SK-N-SH (cell line): ENCODE results near the gene GTPBP4.

ENCODE experiments used
- TAF1 ChIP-seq: IDR thresholded peaks from 2 replicates; pipeline ENCODE4 v1.6.1; 2012; ENCODE audit warnings: low read depth, mild to moderate bottlenecking, low read length, moderate library complexity, borderline replicate concordance
- TF ChIP-seq, protein P1 (sequence below): IDR thresholded peaks from 2 replicates; pipeline ENCODE4; 2012

GRCh38 chr10:948347-948746, 39.9 kb upstream of the GTPBP4 start:
- TF ChIP-seq, protein P1, sequence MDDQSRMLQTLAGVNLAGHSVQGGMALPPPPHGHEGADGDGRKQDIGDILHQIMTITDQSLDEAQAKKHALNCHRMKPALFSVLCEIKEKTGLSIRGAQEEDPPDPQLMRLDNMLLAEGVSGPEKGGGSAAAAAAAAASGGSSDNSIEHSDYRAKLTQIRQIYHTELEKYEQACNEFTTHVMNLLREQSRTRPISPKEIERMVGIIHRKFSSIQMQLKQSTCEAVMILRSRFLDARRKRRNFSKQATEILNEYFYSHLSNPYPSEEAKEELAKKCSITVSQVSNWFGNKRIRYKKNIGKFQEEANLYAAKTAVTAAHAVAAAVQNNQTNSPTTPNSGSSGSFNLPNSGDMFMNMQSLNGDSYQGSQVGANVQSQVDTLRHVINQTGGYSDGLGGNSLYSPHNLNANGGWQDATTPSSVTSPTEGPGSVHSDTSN = no peak
- TF ChIP-seq TAF1 = no peak
